Activated CD4-positive, CD25-positive, alpha-beta regulatory T cell treated with anti-CD3 and anti-CD28 coated beads, Interleukin-2, amount 50 U/mL, for 16 hours (primary cell): Measurements from ENCODE around the gene RCL1.

Experiments
- DNase-seq: peaks from one replicate; pipeline ENCODE4 v3.0.0-alpha.2; 2020; ENCODE audit warnings: low read depth, low spot score

The RCL1 gene

DNA sequence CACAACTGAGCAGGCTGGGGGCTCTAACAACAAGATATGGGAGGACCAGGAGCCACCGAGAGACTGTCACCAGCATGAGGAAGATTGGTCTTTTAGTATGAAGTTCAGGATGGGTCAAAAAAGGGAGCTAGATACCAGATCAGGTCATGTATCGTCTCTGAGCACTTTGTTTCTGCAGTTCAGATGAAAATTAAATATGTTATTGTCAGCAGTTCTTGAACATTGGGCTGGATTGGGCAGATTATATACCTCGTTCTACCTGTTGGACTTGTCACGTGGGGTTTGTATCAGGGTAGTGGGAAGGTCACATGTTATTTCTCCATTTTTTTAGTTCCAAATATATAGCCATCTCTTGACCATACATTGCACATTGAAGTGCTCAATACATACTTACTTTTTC is 47.3 kb downstream of the RCL1 start:
- no peak for DNase-seq

DNA sequence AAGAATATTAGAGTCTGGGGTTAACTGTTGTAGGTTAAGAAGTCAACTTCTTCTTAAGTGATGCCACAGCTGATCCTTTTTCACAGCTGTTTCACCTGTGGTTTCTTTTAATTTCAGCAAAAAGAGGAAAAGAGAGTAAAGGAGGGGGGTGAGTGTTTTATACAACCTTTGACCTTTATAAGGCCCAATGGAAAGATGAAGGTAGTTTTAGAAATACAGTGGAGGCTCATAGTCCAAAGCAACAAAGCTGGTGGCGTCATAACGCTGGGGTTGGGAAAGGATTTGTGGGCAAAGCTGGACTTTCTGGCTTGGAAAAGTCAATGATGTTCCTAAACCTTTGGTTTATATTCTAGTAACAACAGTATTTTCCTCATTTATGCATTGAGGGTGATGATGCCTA is 49.5 kb downstream of the RCL1 start:
- DNase-seq = no peak

- no peak for DNase-seq
Measured at GRCh38 chr9:4842734-4843133, 50.0 kb downstream of the RCL1 start.

DNA sequence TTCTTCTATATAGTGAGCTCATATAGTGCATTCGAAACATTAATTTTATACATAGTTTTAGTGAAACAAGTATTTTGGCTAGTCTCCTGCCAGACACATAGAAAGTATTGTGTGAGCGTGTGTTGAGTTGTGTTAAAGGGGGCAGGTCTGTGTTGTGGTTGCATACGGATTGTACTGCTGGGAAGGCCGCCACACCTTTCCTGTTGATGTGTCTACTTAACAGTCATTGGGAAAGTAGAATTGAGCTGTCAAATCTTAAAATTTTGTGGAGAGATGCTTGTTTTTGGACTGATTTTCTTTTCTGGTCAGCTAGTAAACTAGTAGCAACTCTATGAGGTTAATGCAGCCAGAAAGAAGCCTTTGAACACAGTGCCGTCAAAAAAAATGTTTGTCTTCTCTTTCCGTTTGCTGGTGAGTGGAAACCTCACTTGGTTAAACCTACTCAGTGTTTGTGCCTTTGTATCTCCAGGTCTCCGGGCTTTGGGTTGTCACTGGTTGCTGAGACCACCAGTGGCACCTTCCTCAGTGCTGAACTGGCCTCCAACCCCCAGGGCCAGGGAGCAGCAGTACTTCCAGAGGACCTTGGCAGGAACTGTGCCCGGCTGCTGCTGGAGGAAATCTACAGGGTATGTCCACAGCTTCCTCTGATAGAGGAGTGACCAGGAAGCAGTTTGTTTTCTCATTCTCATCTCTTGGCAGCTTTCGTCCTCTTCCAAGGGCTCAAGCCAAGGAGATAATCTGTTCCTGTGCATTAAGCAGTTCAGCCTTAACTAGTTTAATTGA is 51.5 kb downstream of the RCL1 start:
- DNase-seq = no peak

DNA sequence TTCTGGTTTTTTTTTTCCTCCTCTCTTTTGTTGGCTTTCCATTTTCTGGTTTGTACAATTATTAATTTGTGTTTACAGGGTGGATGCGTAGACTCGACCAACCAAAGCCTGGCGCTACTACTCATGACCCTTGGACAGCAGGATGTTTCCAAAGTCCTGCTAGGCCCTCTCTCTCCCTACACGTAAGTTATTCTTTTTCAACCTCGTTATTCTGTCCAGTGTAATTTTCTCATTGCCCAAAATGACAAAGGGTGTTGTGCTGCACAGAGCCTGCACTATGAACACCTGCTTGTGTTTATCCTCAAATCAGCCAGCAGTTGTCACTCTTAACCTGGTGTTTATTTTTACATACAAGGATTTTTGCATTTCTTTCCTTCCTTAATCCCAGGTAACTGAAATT is 56.6 kb downstream of the RCL1 start:
- DNase-seq = no peak

- no peak for DNase-seq
Measured at GRCh38 chr9:4850603-4851310, 58.0 kb downstream of the RCL1 start.

DNA sequence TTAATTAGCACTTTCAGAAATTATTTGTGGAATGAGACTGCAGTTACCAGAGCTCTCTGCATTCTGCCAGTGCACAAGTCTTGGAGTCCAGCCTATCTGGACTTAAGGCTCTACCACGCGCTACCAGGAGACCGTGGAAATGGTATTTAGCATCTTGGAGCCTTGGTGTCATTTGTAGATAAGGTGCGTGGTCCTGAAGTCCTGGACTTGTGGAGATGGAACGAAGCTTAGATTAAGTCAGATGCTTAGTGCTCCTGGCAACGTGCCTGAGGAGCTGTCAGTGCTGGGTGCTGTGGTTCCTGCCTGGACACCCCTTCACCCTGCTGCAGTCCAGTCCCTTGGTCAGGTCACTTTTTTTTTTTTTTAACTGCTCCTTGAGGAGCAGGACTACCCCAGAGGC is 59.7 kb downstream of the RCL1 start:
- no peak for DNase-seq

DNA sequence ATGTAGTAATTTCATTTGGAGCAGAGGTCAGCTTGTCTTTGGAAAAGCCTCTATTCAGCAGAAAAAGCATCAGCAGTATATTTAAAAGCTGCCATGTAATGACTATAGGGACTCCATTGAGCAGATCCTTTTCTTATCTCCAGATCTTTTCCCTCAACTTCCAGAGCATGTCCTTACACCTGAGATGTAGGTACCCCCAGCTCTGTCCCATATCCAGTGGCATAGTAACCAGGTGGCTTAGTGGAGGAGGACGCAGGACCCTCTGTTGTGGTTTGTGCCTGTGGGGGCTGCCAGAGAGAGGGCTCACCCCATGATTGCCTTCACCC is 61.5 kb downstream of the RCL1 start:
- DNase-seq = no peak

GRCh38 chr9:4855841-4856240 is 63.1 kb downstream of the RCL1 start:
- no peak for DNase-seq

GRCh38 chr9:4857163-4857810 is 64.5 kb downstream of the RCL1 start:
- DNase-seq = no peak

DNA sequence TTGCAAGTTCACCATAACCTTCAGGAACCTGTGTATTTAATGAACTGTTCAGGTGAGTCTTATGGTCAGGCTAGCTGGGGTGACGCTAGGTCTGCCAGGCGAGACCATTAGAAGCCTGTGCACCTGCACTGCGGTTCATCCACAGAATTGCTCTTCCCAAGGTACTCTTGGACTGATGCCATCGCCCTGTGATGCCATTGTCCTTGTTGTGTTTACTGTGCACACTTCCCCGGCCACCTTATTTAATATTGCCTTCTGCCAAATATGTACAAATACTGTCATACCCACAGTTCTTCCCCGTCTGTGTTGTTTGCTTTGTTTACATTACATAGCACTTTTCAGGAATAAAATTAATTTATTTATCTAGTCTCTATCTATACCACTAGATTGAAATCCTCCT is 66.3 kb downstream of the RCL1 start:
- no peak for DNase-seq

GRCh38 chr9:4860383-4860782 is 67.6 kb downstream of the RCL1 start:
- DNase-seq = no peak

- DNase-seq = no peak
Measured at GRCh38 chr9:4861145-4861544, 68.4 kb downstream of the RCL1 start.

DNA sequence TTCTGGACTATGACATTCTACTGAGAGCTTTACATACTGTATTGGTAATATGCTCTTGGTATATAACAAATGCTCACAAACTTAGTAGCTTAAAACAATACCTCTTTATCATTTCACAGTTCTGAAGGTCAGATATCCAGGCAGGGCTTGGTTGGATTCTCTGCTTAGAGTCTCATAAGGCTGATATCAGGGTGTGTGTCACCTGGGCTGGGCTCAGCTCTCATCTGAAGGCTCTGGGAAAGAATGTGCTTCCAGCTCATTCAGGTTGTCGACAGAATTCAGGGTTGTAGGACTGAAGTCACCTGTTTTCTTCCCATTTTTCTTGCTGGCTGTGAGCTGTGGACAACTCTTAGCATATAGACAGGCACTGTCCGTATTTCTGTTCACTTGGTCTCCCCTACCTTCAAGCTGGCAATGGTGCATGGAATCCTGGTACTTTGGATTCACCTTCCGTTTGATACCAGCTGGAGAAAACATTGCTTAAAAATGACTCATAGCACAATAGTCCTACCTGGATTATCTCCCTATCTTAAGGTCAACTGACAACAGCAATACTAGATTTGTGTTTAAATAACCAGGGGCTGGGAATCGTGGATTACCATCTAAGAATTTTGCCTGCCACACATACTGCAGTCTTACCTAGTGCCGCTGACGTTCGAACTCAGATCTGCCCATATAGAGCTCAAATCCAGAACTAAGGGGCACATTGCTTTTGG is 69.2 kb downstream of the RCL1 start:
- no peak for DNase-seq

- no peak for DNase-seq
Measured at GRCh38 chr9:4862506-4863250, 69.9 kb downstream of the RCL1 start.

DNA sequence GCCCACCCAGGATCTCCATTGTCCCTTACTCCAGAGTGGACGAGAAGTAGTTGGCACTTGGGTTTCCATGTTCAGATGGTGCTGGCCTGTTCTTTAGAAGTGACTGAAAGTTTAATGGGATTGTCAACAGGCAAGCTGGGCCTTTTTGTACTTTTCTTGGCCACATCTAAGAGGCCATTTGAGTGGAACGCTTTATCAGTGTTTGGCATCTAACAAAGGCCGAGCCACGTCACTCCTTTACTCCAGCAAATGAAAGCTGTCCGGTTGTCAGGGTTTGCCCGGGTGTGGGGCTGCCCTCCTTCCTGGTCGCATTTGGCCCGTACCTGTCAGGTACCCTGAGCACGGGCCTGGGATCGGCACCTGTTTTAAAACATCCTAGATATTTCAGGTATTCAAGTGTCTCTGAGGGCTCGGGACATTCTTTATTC is 71.5 kb downstream of the RCL1 start:
- DNase-seq = no peak

GRCh38 chr9:4864698-4865097 is 72.0 kb downstream of the RCL1 start:
- DNase-seq = no peak

DNA sequence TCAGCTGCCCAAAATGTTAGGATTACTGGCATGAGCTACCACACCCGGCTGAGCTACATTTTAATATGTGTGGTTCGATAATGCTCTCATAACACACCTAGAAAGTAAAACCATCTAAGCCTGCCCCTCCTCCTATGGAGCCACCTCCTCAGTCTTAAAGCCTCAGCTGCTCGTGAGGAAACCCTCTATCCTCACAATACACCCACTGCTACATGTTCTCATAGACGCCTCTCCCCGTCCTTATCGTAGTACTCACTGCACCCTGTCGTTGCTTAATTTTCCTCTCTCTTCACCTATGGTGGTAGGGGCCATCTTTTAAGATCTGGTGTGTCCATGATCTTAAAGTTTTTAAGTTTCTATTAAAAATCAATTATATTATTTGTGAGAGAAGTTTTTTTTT is 72.9 kb downstream of the RCL1 start:
- no peak for DNase-seq

GRCh38 chr9:4866239-4866969 is 73.7 kb downstream of the RCL1 start:
- DNase-seq = no peak

GRCh38 chr9:4873066-4873465 is 80.3 kb downstream of the RCL1 start:
- DNase-seq = no peak

GRCh38 chr9:4875559-4875958 is 82.8 kb downstream of the RCL1 start:
- DNase-seq = no peak
